Amniotic epithelial cell (primary cell): Measurements from ENCODE around the gene VAPA.

Experiments
- DNase-seq: peaks from one replicate; pipeline ENCODE4 v3.0.0-alpha.2; 2010; ENCODE audit warnings: low read depth

Gene VAPA

DNA sequence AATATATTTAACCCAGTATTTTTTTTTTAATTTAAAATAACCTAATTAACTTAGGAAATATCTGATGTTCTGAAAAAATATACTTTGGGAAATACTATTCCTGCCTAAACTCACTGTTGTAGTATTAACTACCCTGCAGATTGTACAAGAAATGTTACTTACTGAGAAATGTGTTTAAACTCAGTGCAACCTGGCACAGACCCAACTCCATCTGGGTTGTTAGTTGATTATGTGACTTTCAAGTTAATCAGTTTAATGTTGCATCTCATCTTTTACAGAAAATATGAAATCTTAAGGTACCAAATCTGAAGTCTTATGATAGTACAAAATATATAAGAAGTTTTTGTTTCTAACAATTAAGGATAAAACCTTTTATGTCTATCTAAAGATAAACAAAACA is 27.3 kb downstream of the VAPA start:
- DNase-seq = no peak

DNA sequence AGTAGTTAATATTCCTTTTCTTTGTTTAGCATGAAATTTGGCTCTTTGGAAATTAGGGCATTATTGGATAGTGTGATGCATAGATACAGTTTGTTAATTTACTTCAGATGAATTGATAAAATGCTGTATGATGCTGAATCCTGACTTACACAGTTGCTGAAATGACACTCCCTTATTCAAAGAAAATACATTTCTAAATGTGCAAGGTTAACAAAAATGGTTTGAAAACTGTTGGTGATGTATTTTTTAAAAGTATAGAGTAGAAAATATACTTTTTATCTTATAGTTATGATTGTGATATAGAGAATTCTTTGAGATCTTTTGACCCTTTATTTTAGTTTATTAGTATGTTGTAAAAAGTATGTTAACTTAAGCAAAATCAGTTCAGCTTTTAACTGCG is 27.8 kb downstream of the VAPA start:
- no peak for DNase-seq

DNA sequence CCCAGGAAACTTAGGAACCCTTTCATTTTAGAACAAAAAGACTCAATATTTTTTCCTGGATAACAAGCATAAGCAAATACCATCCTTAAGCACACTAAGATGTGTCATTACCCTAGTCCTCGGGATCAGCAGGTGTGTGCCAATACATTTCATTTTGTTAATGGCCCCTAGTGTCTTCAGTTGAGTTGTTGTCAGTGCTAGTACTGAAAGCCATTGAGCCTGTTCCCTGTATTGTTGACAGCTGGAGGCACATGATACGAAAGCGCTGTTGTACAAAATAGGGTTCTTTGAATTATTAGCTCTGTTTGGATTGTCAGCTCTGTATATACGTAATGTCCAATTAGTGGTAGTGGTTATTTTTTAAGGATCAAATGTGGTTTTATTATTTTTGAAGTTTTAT is 29.5 kb downstream of the VAPA start:
- DNase-seq = no peak

DNA sequence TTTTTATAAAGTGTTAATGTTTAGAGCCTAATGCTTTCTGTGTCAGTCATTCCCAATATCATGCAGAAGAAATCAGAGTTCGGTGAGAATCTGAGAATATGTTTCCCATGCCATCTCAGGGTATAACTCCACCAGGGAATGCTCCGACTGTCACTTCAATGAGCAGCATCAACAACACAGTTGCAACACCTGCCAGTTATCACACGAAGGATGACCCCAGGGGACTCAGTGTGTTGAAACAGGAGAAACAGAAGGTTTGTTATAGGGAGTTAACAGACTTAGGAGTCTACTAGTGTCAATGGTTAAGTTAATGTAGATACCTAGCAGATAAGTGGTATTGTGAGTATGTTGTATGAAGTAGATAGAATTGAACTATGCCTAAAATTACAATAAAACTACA is 31.0 kb downstream of the VAPA start:
- no peak for DNase-seq

DNA sequence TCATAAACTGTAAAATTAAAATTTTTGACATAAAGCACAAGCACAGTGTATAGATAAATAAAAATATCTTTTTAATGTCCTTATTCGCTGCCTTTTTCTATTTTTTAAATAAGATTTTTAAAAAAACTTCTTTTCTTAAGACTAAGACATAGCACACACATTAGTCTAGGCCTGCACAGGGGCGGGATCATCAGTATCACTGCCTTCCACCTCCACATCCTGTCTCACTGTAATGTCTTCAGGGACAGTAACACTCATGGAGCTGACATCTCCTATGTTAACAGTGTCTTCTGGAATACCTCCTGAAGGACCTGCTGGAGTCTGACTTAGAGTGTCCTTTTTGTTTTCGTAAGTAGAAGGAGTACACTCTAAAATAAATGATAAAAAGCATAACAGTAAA is 33.0 kb downstream of the VAPA start:
- peak; percentile 24 for DNase-seq

DNA sequence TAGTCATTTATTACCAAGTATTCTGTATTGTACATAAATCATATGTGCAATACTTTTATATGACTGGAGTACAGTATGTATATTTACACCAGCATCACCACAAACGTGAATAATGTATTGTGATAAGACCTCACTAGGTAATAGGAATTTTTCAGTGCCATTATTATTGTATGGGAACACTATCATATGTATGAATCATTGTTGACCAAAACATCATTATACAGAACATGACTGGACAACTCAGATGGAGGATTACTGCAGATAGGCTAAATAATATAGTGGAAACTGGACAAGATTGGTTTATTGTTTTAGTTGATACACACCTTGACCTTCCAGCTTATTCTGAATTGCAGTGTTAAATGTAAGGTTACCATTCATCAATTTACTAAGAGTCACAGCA is 33.4 kb downstream of the VAPA start:
- DNase-seq = peak; percentile 60

DNA sequence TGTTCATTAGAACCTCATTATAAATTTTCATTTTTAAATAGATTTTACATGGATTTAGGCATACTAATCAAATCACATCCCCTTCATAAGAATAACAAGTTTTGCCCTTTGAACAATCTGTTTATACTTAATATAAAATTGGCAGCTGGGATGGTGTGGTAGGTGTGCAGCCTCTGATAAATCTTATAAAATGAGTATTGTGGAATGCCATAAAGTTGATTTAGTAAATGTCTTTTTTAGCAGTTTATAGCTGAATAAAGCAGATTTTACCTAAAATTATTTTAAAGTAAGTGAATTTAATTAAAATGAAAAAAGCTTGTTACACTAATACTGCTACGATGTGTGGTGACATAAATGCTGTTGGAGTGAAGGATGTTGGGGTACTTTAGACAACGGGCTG is 35.5 kb downstream of the VAPA start:
- DNase-seq = no peak

DNA sequence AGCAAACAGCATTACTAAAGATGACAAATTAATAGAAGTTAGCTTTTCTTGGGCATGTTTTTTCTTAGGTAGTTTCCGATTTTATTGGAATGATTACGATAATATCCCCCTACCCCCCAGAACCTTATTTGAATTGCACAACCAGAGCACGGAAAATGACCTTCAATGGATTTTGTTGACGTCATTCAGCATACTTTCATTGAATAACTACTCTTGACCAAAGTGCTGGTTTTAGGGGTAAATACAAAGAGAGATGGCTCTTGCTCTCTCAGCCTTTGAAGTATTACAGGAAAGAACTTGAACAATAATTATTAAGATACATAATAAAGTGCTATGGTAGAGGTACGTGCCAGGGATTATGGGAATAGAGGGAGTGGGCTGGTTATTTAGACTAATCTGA is 36.0 kb downstream of the VAPA start:
- DNase-seq = no peak

DNA sequence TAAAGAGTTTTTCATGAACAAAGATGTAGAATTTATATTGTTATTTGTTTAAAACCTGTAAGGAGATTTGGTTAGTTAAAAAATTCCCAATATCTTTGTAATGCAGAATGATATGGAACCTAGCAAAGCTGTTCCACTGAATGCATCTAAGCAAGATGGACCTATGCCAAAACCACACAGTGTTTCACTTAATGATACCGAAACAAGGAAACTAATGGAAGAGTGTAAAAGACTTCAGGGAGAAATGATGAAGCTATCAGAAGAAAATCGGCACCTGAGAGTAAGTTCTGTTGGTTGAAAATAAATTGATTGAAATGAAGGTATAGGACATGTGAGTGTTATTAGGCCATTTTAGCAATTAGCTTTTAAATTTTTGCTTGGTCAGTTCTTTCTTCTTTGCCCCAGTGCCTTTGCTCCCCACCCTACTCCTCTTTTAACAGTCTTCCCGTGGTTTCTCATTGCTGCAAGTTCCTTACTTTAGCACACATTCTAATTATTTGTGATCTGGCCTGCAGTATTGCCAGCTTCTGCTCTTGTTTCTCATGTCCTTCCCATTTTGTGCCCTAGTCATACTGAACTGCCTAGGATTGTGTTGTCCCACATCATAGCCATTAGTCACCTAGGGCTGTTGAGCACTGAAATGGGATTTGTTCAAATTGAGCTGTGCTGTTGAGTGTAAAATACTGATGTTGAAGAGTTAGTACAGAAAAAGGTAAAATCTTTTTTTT is 36.6 kb downstream of the VAPA start:
- peak; percentile 75 for DNase-seq

DNA sequence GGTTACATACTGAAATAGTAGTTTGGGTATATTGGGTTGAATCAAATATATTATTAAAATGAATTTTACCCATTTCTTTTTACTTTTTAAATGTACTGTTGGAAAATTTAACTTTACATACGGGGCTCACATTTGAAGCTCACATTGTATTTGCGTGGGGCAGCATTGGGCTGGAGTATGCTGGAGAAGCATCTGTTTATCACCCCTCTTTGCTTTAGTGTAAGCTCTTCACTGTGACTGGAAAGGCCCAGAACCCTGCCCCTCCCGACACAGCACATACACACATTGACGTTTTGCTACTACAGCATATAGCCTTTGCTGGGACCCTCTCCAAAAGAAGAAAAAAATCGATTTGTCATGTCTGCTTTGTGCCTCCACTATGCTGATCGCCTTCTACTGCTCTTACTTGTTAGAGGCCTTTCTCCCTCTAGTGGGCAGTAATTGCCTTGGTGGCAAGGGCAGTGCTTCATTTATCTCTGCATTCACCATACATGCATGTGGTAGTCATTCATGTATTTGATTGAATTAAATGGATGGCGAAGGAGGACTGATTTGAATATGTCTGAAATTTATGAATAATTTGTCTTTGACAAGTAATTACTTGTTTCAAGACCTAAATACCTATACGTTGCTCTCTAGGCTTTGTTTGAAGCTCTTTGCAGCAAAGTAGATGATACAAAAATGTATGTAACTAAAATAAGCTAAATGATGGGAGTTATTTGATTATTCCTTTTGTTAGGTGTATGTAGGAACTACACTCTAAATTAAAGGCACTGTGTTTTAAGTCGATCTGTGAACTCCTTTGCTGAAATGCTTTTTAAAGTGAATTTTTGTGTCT is 37.4 kb downstream of the VAPA start:
- peak; percentile 75 for DNase-seq

DNA sequence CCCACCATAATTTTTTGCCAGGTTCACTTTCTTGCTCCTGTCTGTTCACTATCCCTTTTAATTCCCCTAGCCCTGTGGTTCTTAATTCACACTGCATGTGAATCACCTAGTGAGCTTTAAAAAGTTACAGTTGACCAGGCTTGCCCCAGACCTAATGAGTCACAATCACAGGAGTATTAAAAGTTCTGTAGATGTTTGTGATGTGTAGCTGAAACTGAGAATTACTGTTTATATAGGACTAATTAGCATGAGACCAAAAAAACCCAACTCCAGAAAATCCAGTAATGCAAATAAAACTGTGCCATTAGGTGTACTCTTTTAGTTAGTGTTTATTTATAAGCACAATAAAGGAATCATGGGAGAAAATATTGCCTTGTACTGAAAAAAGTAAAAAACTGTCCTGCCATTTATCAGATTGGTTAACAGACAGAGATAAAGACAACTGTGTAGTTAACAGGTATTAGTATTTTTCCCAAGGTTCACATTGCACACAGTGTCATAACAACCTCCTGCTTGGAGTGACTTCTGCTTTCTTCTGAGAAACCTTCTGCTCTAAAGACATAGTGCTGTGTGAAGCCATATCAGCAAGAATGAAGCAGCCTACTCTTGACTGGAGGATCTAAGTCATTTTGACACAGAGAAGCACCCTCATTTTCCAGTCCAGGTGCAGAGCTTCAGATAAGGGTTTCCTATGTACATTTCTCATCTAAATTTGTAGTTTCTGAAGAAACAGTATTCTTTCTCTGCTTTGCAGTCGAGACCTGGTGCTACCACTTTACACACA is 39.0 kb downstream of the VAPA start:
- DNase-seq = peak; percentile 68

DNA sequence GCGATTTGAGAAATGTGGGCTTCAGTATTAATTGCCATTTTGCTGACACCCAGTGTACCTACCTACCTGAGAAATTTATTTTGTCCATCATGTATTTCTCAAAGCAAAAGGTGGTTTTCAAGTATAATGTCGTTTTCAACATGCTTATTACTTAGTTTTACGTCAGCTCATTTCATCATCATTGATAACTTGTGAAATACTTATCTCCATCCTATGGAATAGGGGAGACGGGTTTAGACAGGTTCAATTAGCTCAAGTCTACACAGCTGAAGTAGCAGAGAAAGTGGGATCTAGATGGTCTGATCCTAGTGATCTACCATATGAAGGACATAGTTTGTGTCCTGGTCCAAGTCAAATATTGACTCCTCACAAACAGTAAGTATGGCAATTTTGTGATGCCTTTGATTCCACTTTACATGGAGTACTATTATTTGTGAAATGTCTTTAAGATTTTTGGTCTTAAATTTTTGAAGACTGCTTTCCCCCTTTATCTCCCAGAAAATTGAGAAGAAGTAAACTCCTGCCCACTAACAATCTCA is 45.1 kb downstream of the VAPA start:
- DNase-seq = no peak

DNA sequence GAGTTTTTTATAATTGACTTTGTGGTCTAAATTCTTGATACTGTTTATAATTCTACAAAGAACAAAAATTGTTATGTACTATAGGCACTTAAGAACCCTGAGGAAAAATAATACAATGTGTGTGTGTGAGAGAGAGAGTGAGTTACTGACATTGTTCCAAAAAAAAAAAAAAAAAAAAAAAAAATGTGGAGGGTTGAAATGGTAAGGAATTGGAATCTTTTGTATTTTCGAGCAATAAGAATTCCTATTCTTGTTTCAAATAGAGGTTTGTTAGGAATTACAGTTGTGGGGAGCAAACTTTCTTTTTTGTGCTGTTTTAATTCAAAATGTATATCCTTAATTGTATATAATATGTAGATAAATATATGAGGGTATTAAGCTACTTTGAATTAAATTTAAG is 45.7 kb downstream of the VAPA start:
- no peak for DNase-seq

DNA sequence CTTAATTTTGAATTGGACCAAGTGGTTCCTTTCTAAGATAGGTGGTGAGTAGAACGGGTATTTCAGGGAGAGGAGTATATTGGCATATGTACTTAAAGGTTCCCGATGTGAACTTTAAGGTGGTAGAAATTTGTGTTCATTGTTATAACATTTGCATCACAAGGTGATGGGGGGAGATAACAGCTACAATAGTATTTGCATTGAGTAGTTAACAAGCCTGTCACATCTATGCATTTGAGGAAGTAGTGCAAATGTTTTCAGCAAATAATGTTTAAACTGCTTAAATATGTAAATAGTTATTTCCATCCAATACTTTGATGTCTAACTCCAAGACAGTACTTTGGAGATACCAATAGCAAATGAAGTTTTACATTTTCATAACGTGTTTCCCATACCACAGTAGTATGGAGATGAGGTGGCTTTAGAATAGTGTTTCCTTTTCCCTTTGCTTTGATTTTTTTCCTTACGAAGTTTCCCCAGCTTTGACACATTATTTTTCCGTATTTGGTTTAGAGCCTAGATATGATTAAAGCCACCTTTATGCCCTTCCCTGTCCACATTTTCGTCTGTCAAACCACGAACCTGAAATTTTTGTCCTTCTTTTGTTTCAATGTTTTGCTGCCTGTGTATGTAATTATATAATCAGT is 46.6 kb downstream of the VAPA start:
- DNase-seq = no peak

DNA sequence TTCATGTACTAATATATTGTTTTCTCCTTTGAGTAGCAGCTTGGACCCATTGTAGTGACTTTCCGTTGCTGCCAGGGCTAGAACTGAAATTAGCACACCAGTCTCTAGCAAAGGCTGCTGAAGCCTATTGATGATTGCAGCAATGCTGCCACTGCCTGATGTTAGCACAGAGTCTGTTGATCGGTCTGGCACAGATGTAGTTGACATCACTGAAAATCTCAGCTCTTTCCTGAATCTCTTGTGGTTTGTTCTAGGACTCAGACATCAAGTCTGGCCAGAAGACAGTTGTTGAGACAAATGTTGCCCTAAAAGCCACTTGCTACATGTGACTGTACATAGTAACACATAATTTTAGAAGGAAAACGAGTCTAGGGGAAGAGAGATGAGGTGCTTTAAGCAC is 47.2 kb downstream of the VAPA start:
- DNase-seq = no peak

DNA sequence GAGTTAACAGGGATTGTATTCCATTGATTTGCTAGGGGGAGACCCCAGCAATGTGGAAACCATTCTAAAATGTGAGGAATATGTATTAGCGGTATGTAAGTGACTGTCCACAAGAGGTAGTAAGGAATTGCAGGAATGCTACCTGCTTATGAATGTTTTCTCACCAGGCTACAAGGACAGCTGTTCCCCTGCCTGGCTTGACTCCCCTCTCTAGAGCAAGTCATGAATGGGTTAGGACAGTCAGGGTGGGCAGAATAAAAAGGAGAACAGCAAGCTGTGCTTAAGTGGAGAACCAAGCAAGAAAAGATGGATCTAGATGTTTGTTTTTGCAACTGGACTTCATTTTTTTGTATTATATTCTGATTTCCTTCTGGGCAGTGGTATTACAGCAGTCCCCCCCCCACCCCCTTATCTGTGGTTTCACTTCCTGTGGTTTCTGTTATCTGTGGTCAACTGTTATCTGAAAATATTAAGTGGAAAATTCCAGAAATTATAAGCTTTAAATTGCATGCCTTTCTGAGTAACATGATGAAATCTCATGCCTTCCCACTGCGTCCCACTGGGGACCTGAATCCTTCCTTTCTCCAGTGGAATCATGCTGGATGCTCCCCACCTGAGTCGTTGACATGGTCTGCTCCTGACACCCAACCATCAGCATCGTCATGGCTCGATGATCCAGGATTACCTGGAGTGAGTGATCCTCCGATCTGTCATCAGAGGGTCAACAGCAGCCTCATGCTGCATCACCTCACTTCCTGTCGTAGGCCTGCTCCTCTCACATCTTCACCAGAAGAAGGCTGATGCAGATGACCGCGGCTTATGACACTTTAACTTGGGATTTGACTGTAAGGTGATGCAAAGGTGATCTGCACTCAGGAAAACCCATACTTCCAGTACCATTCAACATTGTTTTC is 52.2 kb downstream of the VAPA start:
- DNase-seq = peak; percentile 89

DNA sequence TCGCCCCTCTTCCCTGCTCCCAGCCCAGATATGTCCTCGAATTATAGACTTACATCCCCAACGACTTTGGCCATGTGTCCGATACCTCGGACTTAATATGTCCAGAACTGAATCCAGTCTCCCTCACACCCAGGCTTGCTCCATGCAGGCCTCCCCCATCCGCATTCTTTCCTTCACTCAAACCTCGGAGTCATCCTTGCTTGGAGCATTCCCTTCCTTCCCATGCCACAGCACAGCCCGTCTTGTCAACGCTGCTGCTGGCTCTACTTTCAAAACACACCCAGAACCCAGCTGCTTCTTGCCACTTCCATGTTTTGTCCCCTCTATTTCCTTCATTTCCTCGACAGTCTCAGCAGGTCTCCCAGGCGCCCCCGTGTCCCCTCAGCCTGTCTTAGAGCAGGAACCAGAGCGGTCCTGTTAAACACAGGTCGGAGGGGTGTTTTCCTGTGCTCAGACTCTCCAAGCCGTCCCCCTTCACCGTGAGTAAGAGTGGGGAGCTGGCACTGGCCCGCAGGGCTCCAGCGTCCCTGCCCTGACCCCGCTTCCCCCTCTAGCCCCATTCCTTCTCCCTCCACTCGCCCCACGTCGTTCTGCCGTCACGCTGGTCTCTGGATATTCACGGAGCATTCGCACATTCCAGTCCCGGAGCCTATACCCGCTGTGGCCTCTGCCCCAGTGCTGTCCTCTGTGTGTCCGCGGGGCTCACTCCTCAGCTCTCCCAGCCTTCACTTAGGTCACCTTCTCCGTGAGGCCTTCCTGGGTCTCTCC is 54.4 kb downstream of the VAPA start:
- peak; percentile 35 for DNase-seq

DNA sequence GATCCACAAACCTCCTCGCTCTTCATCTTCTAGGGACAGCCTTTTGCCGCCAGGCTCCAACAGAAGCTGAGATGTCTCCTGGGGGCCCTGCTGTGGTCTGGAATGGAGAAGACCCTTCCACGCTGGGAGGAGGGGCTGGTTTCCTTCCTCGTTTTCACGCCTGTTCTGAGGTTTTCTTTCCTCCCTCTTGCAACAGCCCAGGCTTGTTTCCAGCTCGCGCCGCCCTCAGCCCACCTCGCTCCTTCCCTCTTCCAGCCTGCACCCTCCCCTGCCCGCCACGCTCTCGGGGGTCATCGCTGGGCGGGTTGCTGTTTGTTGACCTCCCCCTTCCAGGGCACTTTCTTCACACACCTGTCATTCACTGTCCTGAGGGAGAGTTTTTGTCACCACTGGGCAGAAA is 55.4 kb downstream of the VAPA start:
- DNase-seq = no peak

DNA sequence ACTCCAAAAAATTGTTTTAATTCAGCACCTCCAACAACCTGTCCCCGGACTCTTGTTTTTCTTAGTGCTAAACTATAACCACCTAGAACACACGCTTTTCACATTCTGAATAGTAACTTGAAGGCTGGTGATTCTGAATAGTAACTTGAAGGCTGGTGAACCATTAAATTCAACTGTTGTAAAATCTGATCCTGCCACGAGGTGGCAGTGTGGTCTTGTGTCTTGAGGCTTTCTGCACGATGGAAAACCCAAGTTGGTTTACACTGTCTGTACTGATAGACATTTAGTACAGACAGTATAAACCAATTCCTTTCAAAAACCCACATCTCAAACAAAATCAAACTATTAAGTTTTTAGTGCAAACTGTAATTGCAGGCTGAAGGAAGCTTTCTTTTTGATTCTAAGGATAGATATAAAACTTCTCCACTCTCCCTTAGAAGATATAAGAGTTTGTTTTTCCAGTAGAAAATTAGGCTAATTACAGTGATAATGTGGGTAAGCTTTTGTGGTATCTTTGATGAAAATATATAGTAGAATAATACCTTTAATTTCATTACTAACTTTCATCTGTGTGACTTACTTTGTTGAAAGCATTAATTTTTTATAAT is 57.6 kb downstream of the VAPA start:
- peak; percentile 78 for DNase-seq

DNA sequence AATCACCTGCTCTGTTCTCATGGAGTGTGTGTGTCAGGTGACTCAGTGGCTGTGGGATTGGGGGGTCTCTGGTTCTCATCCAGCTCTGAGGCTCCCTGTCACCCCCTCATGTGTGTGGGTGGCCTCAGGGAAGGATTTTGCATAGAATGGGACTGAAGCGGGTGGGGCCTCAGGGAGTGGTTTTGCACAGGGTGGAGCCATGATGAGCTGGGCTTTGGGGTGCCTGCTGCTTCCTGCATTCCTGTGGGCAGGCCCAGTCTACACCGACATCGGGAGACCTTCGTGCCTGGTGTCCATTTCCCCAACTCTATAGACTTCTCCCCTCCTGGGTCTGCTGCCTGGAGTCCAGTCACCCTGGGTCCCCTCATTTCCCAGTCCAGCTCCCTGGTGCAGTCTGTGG is 59.7 kb downstream of the VAPA start:
- no peak for DNase-seq
